ENCODE measurements around the gene DCLRE1B. TPM values are rescaled to one million over a fixed set of nuclear protein-coding genes. Genes with fewer than 3 reads are reported as not detected.
A peak's percentile ranks its signal among the peaks of the same experiment; 100 is the strongest.

The DCLRE1B gene
- polyA plus RNA-seq, 12 donors = 4.3 to 13.8 (median 9.3) TPM; not detected in 1

GRCh38 chr1:113922957-113923356 is 17.8 kb downstream of the DCLRE1B start:
- no peak for DNase-seq

GRCh38 chr1:113924473-113924872 is 19.3 kb downstream of the DCLRE1B start:
- no peak for DNase-seq

- DNase-seq = peak; percentile 28
These were observed 23.2 kb downstream of the DCLRE1B start for GRCh38 chr1:113928187-113928930.

GRCh38 chr1:113928941-113929749 is 24.0 kb downstream of the DCLRE1B start, which contains the start of gene HIPK1:
Gene HIPK1 (plus strand): TSS chr1:113929324.
- DNase-seq = peak; percentile 94

GRCh38 chr1:113929750-113930498 is 24.8 kb downstream of the DCLRE1B start:
- DNase-seq = peak; percentile 41

GRCh38 chr1:113930499-113931161 is 25.5 kb downstream of the DCLRE1B start:
- DNase-seq = peak; percentile 27

- no peak for DNase-seq
These were observed 26.3 kb downstream of the DCLRE1B start for GRCh38 chr1:113931451-113931851.

GRCh38 chr1:113934006-113934405 is 28.9 kb downstream of the DCLRE1B start:
- DNase-seq = no peak

- no peak for DNase-seq
These were observed 29.5 kb downstream of the DCLRE1B start for GRCh38 chr1:113934511-113935055.

- DNase-seq = no peak
These were observed 30.1 kb downstream of the DCLRE1B start for GRCh38 chr1:113935176-113935575.

GRCh38 chr1:113935970-113936369 is 30.8 kb downstream of the DCLRE1B start:
- no peak for DNase-seq

- DNase-seq = no peak
These were observed 32.0 kb downstream of the DCLRE1B start for GRCh38 chr1:113937146-113937545.

- DNase-seq = no peak
These were observed 33.1 kb downstream of the DCLRE1B start for GRCh38 chr1:113938192-113938591.

GRCh38 chr1:113940365-113941244 is 35.5 kb downstream of the DCLRE1B start:
- no peak for DNase-seq

GRCh38 chr1:113941245-113941559 is 36.1 kb downstream of the DCLRE1B start:
- DNase-seq = no peak

- DNase-seq = no peak
These were observed 37.4 kb downstream of the DCLRE1B start for GRCh38 chr1:113942527-113942926.

- no peak for DNase-seq
These were observed 38.1 kb downstream of the DCLRE1B start for GRCh38 chr1:113943028-113943811.

GRCh38 chr1:113945329-113945728 is 40.2 kb downstream of the DCLRE1B start:
- DNase-seq = no peak

- no peak for DNase-seq
These were observed 41.0 kb downstream of the DCLRE1B start for GRCh38 chr1:113946112-113946511.

Measured in muscle of arm (tissue), 12 donors.